CD4-positive, alpha-beta T cell treated with Interleukin-4 for 1 hour (primary cell): ENCODE results near the gene MRAP.
"Not testable (repeated sequence)": the region's sequence is repeated elsewhere in the genome, so short reads cannot be mapped to it uniquely, and the experiment has no call there.

Experiments
- DNase-seq, 2 donors: peaks; one replicate each; pipeline ENCODE4 v3.0.0-alpha.2; 2020 to 2022

Gene MRAP

GRCh38 chr21:32298658-32299081 is at the start of gene MRAP:
TSS of gene MRAP (plus strand) at chr21:32298855. CDS start at chr21:32298972, 117 bp downstream.
- no peak for DNase-seq

- no peak for DNase-seq
Measured at GRCh38 chr21:32249511-32250280, 49.0 kb upstream of the MRAP start.

DNA sequence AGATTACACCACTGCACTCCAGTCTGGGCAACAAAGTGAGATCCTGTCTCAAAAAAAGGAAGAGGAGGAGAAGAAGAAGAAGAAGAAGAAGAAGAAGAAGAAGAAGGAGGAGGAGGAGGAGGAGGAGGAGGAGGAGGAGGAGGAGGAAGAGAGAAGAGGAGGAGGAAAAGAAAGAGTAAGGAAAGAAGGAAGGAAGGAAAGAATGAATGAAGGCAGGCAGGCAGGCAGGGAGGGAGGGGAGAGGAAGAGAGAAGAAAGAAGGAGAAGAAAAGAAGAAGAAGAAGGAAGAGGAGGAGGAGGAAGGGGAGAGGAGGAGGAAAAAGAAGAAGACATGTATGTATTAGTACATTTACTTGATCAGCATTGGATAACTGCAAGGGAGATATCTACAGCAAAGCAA is 46.5 kb upstream of the MRAP start:
- no peak for DNase-seq

DNA sequence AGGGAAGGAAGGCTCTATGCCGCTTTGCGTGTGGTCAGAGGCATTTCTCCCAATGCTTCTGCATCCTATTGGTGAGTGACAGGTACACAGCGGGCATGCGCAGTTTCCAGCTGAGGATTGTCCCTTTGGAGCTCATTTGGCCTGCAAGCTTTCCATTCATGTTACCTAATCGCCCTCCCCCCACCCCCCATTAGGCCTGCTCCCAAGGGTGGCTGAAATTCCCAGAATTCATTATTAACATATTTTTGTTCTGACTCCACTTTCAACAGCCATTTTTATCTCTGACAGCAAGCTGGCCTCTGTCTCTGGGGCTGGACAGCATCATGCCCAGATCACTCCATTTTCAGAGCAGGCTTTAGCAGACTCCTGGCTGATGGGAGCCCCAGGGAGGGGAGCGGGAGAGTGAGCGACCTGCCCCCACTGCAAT is 45.4 kb upstream of the MRAP start:
- DNase-seq: no peak

DNA sequence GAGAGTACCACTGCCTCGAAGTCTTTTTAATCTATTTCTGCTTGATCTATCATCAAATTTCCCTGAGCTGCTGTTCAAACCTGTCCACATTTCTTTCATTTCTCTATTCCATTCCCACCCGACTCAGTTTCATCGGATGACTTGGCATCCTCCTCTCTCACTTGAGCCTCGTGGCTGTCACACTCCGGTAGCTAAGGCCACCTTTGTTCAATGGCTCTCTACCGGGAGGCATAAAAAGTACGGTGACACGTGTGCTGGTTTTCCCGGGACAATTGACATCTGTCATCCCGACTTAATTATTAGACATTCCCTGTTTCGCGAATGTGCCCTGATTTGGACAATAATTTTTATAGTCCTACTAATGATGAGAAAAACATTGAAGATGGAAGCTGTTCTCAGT is 42.4 kb upstream of the MRAP start:
- DNase-seq: no peak

GRCh38 chr21:32256873-32257620 is 41.6 kb upstream of the MRAP start:
- no peak for DNase-seq

DNA sequence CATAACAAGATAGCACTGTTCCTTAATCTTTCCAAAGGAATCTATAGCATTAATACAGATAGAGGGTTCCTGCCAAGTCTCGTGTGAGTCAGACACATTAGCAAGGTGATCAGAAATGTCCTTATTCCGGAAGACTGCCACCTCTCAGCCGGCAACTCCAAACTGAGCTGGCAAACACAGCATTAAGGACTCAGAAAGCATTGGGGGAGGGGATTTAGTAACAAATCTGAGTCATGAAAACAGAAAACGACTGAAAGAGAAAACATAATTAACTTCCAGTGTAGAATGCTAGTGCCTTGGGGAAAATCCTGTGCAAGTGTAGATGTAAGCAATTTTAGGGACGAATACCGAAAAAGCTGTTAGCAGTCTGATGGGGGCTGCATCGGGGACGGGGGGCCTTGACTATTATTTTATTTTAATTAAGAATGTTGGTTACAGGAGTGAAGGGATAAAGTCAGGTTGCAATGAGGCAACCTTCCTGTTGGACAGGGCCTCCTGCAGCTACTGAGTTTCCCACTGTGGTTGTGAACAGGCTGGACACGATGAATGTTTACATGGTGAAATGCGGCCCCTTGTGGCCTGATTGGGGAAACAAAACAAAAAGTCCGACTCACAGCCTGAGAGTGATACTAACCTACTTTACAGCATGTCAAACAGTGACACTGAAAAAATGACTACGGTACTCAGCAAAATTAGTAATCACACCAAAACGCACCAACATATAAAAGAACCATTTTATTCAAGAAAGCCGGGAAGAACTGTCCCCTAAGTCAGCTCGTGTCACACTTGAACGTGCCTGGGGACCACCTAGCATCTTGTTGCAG is 40.5 kb upstream of the MRAP start:
- DNase-seq: peak; percentile 23 to 28

GRCh38 chr21:32258786-32259048 is 39.9 kb upstream of the MRAP start:
- DNase-seq: not testable (repeated sequence)

GRCh38 chr21:32260130-32260529 is 38.5 kb upstream of the MRAP start:
- no peak for DNase-seq

- DNase-seq: no peak
Measured at GRCh38 chr21:32261929-32262328, 36.7 kb upstream of the MRAP start.

DNA sequence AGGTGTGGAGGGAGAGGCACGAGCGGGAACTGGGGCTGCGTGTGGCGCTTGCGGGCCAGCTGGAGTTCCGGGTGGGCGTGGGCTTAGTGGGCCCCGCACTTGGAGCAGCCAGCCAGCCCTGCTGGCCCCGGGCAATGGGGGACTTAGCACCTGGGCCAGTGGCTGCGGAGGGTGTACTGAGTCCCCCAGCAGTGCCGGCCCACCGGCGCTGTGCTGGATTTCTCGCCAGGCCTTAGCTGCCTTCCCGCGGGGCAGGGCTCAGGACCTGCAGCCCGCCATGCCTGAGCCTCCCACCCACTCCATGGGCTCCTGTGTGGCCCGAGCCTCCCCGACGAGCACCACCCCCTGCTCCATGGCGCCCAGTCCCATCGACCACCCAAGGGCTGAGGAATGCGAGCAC is 33.3 kb upstream of the MRAP start:
- not testable (repeated sequence) for DNase-seq

- no peak for DNase-seq
Measured at GRCh38 chr21:32270748-32271147, 27.9 kb upstream of the MRAP start.

- no peak for DNase-seq
Measured at GRCh38 chr21:32276671-32277070, 22.0 kb upstream of the MRAP start.

DNA sequence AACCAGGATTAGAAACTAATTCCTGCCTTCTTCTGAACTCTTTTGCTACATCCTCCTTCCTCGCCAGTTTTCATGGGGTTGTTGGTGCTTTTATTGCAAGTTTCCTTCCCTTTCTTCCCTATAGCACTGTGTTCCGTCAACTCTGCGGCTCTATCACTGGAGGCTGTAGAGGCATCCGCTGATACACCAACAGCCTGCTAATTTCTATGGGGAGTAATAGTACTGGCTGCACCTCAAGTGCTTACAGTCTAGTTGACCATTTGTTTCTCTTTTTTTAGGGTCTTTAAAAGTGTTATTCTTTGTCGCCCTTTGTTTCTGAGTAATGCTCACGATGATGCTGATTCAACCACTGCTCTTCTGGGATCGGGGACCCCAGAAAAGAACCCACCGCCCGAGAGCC is 20.6 kb upstream of the MRAP start:
- DNase-seq: no peak

DNA sequence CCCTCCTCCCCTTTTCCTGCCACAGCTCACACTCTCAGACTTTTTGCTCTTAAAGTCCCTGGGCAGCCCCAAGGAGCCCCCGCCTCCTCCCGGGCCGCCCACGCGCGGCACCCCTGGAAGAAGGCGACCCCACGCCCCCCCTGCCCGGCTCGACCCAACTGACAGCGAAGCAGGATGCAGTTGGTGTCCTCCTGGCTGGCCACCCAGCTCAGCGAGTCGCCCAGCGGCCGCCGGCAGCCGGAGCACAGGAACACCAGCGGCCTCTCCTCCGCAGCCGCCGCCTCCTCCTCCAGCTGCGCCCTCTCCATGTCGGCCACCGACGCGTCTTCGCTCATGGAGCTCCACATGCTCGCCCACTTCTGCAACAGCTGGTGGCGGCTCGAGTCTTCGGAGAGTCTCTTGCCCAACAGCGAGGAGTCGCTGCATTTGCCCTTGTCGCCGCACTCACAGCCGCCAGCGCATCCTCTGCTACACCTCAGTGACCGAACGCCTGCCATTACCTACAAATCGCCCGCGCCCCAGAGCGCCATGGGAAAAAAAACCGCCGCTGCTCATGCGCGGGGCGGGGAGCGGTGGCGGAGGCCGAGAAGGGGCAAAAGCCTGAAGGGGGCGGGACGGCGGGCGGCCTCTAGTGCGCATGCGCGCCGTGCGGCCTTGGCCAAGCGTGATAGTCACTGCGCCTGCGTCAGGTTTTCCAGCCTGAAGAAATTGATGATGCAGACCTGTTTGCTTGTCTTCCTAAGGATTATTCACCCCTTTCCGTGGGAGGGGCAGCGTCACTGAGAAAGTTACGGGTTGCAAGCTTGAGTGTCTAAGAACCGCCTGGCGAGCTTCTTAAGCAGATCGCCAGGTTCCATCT is 19.9 kb upstream of the MRAP start, which contains the start of gene MIS18A:
TSS of gene MIS18A (minus strand) at position 532 of the 859 bp plus-strand sequence. CDS start at position 497, 35 bp downstream.
- DNase-seq: peak; percentile 96 to 97

GRCh38 chr21:32279377-32279680 is 19.3 kb upstream of the MRAP start:
- no peak for DNase-seq

DNA sequence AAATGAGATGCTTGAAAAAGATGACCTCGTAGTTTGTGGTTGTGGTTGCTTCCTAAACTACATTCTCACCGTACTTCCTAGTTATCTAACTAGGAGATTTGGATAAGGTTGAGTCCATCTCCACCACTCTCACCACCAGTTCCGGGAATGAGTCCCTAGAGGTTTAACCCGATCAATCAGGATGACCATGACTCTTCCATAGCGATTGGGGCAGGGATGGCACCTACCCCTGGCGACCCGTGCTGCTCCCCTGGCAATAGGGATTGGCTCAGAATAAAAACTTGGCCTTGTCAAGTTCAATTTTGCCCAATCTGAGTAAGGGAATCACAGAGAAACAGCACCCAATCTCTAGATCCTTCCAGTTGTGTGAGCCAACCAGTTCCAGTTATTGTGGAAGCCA is 17.1 kb upstream of the MRAP start:
- no peak for DNase-seq

GRCh38 chr21:32282992-32283391 is 15.7 kb upstream of the MRAP start:
- no peak for DNase-seq

- DNase-seq: no peak
Measured at GRCh38 chr21:32285476-32285875, 13.2 kb upstream of the MRAP start.

- no peak for DNase-seq
Measured at GRCh38 chr21:32297449-32297848, 1.2 kb upstream of the MRAP start.

- no peak for DNase-seq
Measured at GRCh38 chr21:32298148-32298559, 501 bp upstream of the MRAP start.

DNA sequence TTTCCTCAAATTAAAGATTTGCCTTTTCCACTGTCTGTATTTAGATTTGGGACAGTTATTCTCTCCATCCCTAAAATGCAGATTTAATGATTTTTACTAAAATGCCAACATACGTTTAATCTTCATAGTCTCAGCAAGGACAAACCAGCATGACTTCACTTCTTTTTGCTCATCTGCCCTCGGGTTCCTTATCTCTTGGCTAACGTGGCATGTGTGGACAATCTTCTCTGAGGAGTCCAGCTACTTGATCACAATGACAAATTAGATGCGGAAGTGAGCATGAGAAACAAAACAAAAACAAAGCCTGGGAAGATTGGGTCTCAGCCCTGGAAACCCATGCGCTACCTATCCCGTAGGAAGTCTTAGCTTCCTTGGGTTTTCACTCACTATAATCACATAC is 1.0 kb downstream of the MRAP start:
- DNase-seq: no peak
